K562 (cell line): ENCODE data around the gene EYA2. TPM values are rescaled to one million over a fixed set of nuclear protein-coding genes. Genes with fewer than 3 reads are reported as not detected.

ENCODE experiments used
- FOXJ3 ChIP-seq: sonication (generic); formaldehyde crosslinking; IDR thresholded peaks from 2 replicates; pipeline ENCODE4 v1.4.0; 2020; ENCODE audit warnings: mild to moderate bottlenecking, missing genetic modification reagents
- GTF2F1 ChIP-seq: IDR thresholded peaks from 2 replicates; pipeline ENCODE4 v1.6.1; 2011; ENCODE audit warnings: low read depth, low read length, improper control_type of control experiment
- MAFF ChIP-seq: IDR thresholded peaks from 2 replicates; pipeline ENCODE4 v1.6.1; 2012; ENCODE audit warnings: low read length, improper control_type of control experiment
- MYC ChIP-seq, 2 experiments: fragments of 250-450 bp in 1 of 2; sonication (Bioruptor Pico) in 1 of 2; IDR thresholded peaks; 2 replicates each; pipeline versions ENCODE4 v1.5.1 to v1.6.1; 2012 to 2021; ENCODE audit warnings: low read depth in 2 of 2, borderline replicate concordance in 1 of 2, improper control_type of control experiment in 1 of 2, low read length in 1 of 2, mild to moderate bottlenecking in 1 of 2, moderate library complexity in 1 of 2
- SIN3B ChIP-seq: fragments of 450-650 bp; IDR thresholded peaks from 2 replicates; pipeline ENCODE4 v1.6.1; 2017; ENCODE audit warnings: low read depth, mild to moderate bottlenecking, moderate library complexity
- polyA plus RNA-seq, 8 experiments: library from polyadenylated mRNA; depleted of rRNA in 4 of 8; stranded (reverse) in 5 of 8; unstranded in 3 of 8; fragments of >200 nt; fragmentation: Nextera tagmentation in 2 of 8; fragmentation: Illumina TruSeq in 1 of 8; extraction: Ambion mirVana in 2 of 8; extraction: Trizol in 1 of 8; gene quantifications; 2 replicates each; pipeline versions ENCODE4 v1.2.1 to v1.2.3, GENCODE V29; 2011 to 2014; ENCODE audit warnings: inconsistent platforms in 1 of 8, missing spikeins in 1 of 8
- total RNA-seq, 7 experiments: library from RNA; depleted of rRNA in 6 of 7; stranded (reverse); fragments of >200 nt in 6 of 7; fragmentation: Illumina TruSeq in 2 of 7; extraction: Trizol in 2 of 7; gene quantifications; 2 replicates each; pipeline versions ENCODE4 v1.2.1 to v1.2.3, GENCODE V29; 2011 to 2021; ENCODE audit warnings: low replicate concordance in 1 of 7
- TF ChIP-seq, protein P1 (sequence below): sonication (generic); formaldehyde crosslinking; IDR thresholded peaks from 2 replicates; pipeline ENCODE4 v1.8.0; 2022; ENCODE audit warnings: missing genetic modification reagents, mild to moderate bottlenecking, moderate library complexity, borderline replicate concordance
- TF ChIP-seq, protein P2 (sequence below): fragments of 250-450 bp; sonication (Bioruptor Pico); IDR thresholded peaks from 2 replicates; pipeline ENCODE4 v1.8.0; 2022; ENCODE audit warnings: moderate library complexity, mild to moderate bottlenecking, inconsistent platforms
- TF ChIP-seq, protein P3 (sequence below), 2 experiments: fragments of 450-650 bp in 1 of 2; sonication (generic) in 1 of 2; formaldehyde crosslinking in 1 of 2; IDR thresholded peaks; 2 replicates each; pipeline versions ENCODE4 v1.7.1 to v1.9.0; 2016 to 2022; ENCODE audit warnings: inconsistent platforms in 1 of 2, mild to moderate bottlenecking in 1 of 2, missing genetic modification reagents in 1 of 2
- TF ChIP-seq, protein P4 (sequence below): sonication (generic); formaldehyde crosslinking; IDR thresholded peaks from 2 replicates; pipeline ENCODE4 v1.8.1; 2023; ENCODE audit warnings: mild to moderate bottlenecking, missing genetic modification reagents

The EYA2 gene
- total and polyA plus RNA-seq, 9 of the 15 experiments (the other 6 are each of a cell fraction or from before 2014, with no cell fraction given) = 0.03 TPM; not detected in 8

- TF ChIP-seq MAFF (peak; percentile 70; the same call in 1 of the 2 replicates), FOXJ3 (CRISPR knock-in tag) (no peak), MYC (IDR thresholded peaks at IDR 0.05; ENCODE audit: low read depth, low read length) (0 out of 2 replicates have a peak, but pooled peaks have one; percentile 23), MYC (CRISPR knock-in tag; IDR thresholded peaks at IDR 0.05; ENCODE audit: borderline replicate concordance, low read depth) (no peak), GTF2F1 (no peak), SIN3B (no peak)
- TF ChIP-seq, protein P1, sequence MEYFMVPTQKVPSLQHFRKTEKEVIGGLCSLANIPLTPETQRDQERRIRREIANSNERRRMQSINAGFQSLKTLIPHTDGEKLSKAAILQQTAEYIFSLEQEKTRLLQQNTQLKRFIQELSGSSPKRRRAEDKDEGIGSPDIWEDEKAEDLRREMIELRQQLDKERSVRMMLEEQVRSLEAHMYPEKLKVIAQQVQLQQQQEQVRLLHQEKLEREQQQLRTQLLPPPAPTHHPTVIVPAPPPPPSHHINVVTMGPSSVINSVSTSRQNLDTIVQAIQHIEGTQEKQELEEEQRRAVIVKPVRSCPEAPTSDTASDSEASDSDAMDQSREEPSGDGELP (CRISPR knock-in tag) = no peak
- TF ChIP-seq, protein P2, sequence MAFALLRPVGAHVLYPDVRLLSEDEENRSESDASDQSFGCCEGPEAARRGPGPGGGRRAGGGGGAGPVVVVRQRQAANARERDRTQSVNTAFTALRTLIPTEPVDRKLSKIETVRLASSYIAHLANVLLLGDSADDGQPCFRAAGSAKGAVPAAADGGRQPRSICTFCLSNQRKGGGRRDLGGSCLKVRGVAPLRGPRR (CRISPR knock-in tag) = no peak
- TF ChIP-seq, protein P3, sequence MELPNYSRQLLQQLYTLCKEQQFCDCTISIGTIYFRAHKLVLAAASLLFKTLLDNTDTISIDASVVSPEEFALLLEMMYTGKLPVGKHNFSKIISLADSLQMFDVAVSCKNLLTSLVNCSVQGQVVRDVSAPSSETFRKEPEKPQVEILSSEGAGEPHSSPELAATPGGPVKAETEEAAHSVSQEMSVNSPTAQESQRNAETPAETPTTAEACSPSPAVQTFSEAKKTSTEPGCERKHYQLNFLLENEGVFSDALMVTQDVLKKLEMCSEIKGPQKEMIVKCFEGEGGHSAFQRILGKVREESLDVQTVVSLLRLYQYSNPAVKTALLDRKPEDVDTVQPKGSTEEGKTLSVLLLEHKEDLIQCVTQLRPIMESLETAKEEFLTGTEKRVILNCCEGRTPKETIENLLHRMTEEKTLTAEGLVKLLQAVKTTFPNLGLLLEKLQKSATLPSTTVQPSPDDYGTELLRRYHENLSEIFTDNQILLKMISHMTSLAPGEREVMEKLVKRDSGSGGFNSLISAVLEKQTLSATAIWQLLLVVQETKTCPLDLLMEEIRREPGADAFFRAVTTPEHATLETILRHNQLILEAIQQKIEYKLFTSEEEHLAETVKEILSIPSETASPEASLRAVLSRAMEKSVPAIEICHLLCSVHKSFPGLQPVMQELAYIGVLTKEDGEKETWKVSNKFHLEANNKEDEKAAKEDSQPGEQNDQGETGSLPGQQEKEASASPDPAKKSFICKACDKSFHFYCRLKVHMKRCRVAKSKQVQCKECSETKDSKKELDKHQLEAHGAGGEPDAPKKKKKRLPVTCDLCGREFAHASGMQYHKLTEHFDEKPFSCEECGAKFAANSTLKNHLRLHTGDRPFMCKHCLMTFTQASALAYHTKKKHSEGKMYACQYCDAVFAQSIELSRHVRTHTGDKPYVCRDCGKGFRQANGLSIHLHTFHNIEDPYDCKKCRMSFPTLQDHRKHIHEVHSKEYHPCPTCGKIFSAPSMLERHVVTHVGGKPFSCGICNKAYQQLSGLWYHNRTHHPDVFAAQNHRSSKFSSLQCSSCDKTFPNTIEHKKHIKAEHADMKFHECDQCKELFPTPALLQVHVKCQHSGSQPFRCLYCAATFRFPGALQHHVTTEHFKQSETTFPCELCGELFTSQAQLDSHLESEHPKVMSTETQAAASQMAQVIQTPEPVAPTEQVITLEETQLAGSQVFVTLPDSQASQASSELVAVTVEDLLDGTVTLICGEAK (IDR thresholded peaks at IDR 0.05) = peak; percentile 54; the same call in 1 of the 2 replicates
- TF ChIP-seq, protein P3 (CRISPR knock-in tag; IDR thresholded peaks at IDR 0.05) = no peak
- TF ChIP-seq, protein P4, sequence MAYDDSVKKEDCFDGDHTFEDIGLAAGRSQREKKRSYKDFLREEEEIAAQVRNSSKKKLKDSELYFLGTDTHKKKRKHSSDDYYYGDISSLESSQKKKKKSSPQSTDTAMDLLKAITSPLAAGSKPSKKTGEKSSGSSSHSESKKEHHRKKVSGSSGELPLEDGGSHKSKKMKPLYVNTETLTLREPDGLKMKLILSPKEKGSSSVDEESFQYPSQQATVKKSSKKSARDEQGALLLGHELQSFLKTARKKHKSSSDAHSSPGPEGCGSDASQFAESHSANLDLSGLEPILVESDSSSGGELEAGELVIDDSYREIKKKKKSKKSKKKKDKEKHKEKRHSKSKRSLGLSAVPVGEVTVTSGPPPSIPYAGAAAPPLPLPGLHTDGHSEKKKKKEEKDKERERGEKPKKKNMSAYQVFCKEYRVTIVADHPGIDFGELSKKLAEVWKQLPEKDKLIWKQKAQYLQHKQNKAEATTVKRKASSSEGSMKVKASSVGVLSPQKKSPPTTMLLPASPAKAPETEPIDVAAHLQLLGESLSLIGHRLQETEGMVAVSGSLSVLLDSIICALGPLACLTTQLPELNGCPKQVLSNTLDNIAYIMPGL = no peak
Observed at GRCh38 chr20:46990017-46990595, 95.5 kb downstream of the EYA2 start (continued).
